Lower lobe of right lung (tissue), 2 donors: ENCODE data around the gene SYNE2. TPM values are rescaled to one million over a fixed set of nuclear protein-coding genes. Genes with fewer than 3 reads are reported as not detected.
"Not testable (repeated sequence)": the region's sequence is repeated elsewhere in the genome, so short reads cannot be mapped to it uniquely, and the experiment has no call there.

Experiments
- ATAC-seq, 2 donors: fragments of 200-7000 bp; cut with Tn5 transposase; one replicate each; pipeline ENCODE4 v1.9.1; 2020 to 2022; ENCODE audit warnings: mild to moderate bottlenecking in 2 of 2, moderate library complexity in 2 of 2
- DNase-seq: peaks from one replicate; pipeline ENCODE4 v3.0.0-alpha.2; 2020
- H3K27ac ChIP-seq: fragments of 200-600 bp; one replicate; pipeline ENCODE4 v1.8.0; 2022
- H3K27me3 ChIP-seq: fragments of 200-600 bp; one replicate; pipeline ENCODE4 v1.8.0; 2022; ENCODE audit warnings: low read depth
- H3K36me3 ChIP-seq: fragments of 200-600 bp; one replicate; pipeline ENCODE4 v1.8.0; 2022; ENCODE audit warnings: mild to moderate bottlenecking
- H3K4me1 ChIP-seq: fragments of 200-600 bp; one replicate; pipeline ENCODE4 v1.8.0; 2022
- H3K4me3 ChIP-seq: fragments of 200-600 bp; one replicate; pipeline ENCODE4 v1.8.0; 2022; ENCODE audit warnings: mild to moderate bottlenecking
- H3K9me3 ChIP-seq: fragments of 200-600 bp; one replicate; pipeline ENCODE4 v1.8.0; 2022
- intact Hi-C: fragments of 100-400 bp; cut with DNase I; formaldehyde crosslinking; loops from one replicate; pipeline ENCODE4 v1.11.0; 2022
- total RNA-seq: library from RNA; stranded (reverse); fragmentation: NEBNext Ultra II Directional; extraction: Animal tissue kit (Norgen Biotek cat#: 25700); gene quantifications from one replicate; pipeline ENCODE4 v1.2.1, GENCODE V29; 2021
- TF ChIP-seq, protein P1 (sequence below): fragments of 200-600 bp; IDR thresholded peaks from one replicate; pipeline ENCODE4 v1.8.0; 2022; ENCODE audit warnings: antibody characterized with exemption, mild to moderate bottlenecking
- donor health status: DM: no; HTN: yes; CAD: no; lungs with severe emphysema.

SYNE2 gene
- total RNA-seq, 1 donor from 2014 or later, result 129 TPM

DNA sequence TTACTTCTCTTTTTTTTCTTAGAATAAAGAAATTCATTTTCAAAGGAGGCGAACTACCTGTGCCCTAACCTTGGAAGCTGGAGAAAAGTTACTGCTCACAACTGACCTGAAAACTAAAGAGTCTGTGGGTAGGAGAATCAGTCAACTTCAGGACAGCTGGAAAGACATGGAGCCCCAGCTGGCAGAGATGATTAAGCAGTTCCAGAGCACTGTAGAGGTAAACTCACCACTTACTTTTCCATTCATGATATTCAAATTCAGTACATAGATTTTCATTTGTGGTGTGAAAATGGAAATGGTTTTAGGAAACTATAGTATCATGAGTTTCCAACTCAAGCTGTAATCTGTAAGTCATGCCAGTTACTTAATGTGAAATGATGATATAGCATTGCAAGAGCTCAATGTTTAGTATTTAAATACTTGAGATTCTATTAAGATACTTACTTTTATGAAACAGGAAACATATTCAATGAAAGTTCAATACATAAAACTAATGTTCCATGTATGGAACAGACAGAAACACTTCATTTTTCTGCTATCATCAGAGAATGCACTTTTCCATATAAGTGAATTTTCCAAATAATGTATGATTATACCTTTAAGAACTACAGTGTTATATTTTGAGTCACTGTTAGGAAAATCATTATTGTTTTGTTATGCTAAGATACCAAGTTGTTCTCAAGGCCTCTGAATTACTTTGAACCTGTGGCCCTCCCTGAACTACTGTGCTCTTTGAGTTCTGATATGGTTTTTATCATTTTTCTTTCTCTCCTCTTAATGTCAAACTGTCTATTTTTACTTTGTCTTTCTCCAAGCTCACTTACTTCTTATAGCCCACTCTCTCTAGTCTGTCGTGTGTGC is 322.3 kb downstream of the SYNE2 start:
- H3K9me3 ChIP-seq, result no peaks in the 10 kb centered on the region
- intact Hi-C loops, result no loop called here
- ATAC-seq (no peak), DNase-seq (no peak)
- no peak overlapping the region for H3K27ac ChIP-seq
- no peaks in the 10 kb centered on the region for H3K27me3 ChIP-seq
- peaks cover 77% of the 10 kb centered on the region for H3K36me3 ChIP-seq
- no peaks in the 10 kb centered on the region for H3K4me1 ChIP-seq
- TF ChIP-seq, protein P1, sequence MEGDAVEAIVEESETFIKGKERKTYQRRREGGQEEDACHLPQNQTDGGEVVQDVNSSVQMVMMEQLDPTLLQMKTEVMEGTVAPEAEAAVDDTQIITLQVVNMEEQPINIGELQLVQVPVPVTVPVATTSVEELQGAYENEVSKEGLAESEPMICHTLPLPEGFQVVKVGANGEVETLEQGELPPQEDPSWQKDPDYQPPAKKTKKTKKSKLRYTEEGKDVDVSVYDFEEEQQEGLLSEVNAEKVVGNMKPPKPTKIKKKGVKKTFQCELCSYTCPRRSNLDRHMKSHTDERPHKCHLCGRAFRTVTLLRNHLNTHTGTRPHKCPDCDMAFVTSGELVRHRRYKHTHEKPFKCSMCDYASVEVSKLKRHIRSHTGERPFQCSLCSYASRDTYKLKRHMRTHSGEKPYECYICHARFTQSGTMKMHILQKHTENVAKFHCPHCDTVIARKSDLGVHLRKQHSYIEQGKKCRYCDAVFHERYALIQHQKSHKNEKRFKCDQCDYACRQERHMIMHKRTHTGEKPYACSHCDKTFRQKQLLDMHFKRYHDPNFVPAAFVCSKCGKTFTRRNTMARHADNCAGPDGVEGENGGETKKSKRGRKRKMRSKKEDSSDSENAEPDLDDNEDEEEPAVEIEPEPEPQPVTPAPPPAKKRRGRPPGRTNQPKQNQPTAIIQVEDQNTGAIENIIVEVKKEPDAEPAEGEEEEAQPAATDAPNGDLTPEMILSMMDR, result no peak
- no peak overlapping the region for H3K4me3 ChIP-seq

DNA sequence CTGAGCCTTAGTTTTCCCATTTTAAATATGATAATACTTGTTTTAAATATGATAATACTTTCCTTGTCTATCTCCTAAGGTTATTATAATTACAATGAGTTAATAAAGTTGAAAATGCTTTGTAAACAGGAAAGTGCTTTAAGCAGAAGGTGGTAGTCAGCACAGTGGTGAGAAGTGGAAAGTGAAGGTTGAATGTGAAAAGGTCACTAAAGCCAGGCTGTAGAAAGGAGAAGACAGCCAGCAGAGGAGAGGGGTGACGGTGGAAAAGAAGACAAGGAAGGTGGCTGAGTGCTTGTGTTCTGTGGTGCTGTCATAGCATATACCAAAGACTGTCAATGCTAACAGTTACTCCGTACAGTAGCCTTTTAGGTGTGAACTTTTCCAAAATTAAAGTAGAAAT is 323.5 kb downstream of the SYNE2 start:
- DNase-seq, result no peak
- Histone ChIP-seq H3K27ac (no peak overlapping the region), H3K4me3 (no peak overlapping the region), H3K9me3 (no peaks in the 10 kb centered on the region), H3K27me3 (no peaks in the 10 kb centered on the region), H3K36me3 (peaks cover 74% of the 10 kb centered on the region), H3K4me1 (no peaks in the 10 kb centered on the region)
- ATAC-seq, result no peak
- TF ChIP-seq, protein P1, result no peak
- intact Hi-C loops, result no loop called here

DNA sequence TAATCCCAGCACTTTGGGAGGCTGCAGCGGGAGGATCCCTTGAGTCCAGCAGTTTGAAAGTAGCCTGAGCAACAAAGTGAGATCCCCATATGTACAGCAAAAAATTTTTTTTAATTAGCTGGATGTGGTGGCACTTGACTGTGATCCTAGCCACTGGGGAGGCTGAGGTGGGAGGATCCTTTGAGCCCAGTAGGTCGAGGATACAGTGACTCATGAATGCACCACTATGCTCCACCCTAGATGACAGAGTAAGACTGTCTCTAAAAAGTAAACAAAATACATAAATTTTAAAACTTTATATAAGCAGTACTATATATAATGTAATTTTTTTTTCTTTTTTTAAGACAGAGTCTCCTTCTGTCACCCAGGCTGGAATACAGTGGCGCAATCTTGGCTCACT is 326.0 kb downstream of the SYNE2 start:
- intact Hi-C loops, result no loop called here
- TF ChIP-seq, protein P1, result no peak
- H3K4me3 ChIP-seq, result no peak overlapping the region
- H3K4me1 ChIP-seq, result no peaks in the 10 kb centered on the region
- peaks cover 63% of the 10 kb centered on the region for H3K36me3 ChIP-seq
- no peak overlapping the region for H3K27ac ChIP-seq
- no peak for DNase-seq
- H3K27me3 ChIP-seq, result no peaks in the 10 kb centered on the region
- no peak for ATAC-seq
- H3K9me3 ChIP-seq, result no peaks in the 10 kb centered on the region

DNA sequence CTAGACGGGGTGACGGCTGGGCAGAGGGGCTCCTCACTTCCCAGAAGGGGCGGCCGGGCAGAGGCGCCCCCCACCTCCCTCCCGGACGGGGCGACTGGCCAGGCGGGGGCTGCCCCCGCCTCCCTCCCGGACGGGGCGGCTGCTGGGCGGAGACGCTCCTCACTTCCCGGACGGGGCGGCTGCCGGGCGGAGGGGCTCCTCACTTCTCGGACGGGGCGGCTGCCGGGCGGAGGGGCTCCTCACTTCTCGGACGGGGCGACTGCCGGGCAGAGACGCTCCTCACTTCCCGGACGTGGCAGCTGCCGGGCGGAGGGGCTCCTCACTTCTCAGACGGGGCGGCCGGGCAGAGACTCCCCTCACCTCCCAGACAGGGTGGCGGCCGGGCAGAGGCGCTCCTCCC is 330.1 kb downstream of the SYNE2 start:
- peaks cover 45% of the 10 kb centered on the region for H3K36me3 ChIP-seq
- DNase-seq, result not testable (repeated sequence)

DNA sequence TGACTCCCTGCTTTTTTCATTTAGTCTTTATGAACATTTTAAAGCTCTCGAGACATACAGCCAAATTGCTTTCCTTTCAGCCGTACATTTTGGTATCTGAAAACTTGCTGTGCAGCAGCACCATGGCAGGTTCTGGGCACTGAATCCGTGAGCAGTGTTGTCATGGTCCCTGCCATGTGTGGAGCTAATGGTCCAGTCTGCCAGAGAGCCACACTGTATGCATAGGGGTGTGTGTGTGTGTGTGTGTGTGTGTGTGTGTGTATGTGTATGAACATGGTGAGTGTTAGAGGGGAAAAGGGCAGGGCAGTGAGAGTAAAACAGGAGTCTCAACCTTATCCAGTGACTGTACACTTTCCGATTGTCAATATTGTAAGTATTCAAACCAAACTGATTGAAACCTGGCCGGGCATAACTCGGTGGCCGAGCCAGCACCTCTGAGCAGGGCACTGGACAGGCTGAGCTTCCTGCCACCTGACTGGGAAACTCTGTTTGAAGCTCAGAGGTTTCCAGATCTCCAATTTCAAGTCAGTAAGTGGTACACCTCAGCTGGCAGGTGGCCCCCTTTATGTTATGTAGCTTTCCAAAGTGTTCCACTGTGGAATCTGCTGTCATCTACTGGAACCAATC is 331.4 kb downstream of the SYNE2 start:
- no peak for DNase-seq
- H3K9me3 ChIP-seq, result no peaks in the 10 kb centered on the region
- no peaks in the 10 kb centered on the region for H3K4me1 ChIP-seq
- no peak for ATAC-seq
- TF ChIP-seq, protein P1, result no peak
- intact Hi-C loops, result no loop called here
- no peaks in the 10 kb centered on the region for H3K27me3 ChIP-seq
- H3K36me3 ChIP-seq, result peaks cover 40% of the 10 kb centered on the region
- no peak overlapping the region for H3K27ac ChIP-seq
- no peak overlapping the region for H3K4me3 ChIP-seq

More for the DNA sequence above, 330.1 kb downstream of the SYNE2 start:
- H3K4me1 ChIP-seq, H3K9me3 ChIP-seq, intact Hi-C loops, H3K27ac ChIP-seq, ATAC-seq, H3K27me3 ChIP-seq, H3K4me3 ChIP-seq: not testable (repeated sequence)

DNA sequence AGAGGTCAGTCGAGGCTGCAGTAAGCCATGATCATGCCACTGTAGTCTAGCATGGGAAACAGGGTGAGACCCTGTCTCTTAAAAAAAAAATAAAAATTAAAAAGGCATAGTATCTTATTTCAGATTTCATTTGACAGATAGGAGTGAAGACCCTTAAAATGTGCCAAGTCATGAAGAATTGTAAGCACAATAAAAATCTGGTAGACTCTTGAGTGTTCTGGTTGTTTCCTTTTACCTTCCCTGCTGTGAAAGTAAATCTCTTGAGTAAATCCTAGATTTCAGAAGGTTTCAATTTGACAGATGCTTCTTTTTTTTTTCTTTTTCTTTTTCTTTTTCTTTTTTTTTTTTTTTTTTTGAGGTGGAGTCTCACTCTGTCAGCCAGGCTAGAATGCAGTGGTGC is 332.4 kb downstream of the SYNE2 start:
- TF ChIP-seq, protein P1, result no peak
- DNase-seq (no peak), ATAC-seq (no peak)
- Histone ChIP-seq H3K4me1 (no peaks in the 10 kb centered on the region), H3K36me3 (peaks cover 47% of the 10 kb centered on the region), H3K9me3 (no peaks in the 10 kb centered on the region), H3K27me3 (no peaks in the 10 kb centered on the region), H3K27ac (no peak overlapping the region), H3K4me3 (no peak overlapping the region)
- intact Hi-C loops, result no loop called here
